ENCODE measurements around the gene COPB2. TPM values are rescaled to one million over a fixed set of nuclear protein-coding genes. Genes with fewer than 3 reads are reported as not detected.
A peak's percentile ranks its signal among the peaks of the same experiment; 100 is the strongest.
"Not testable (repeated sequence)": the region's sequence is repeated elsewhere in the genome, so short reads cannot be mapped to it uniquely, and the experiment has no call there.

Gene COPB2
- total RNA-seq, 3 donors from 2014 or later, result 105 to 129 (median 117) TPM

- H3K4me3 ChIP-seq, result peak within 1 kb of the TSS; percentile 90
- intact Hi-C loops (cut with DNase I, micrococcal nuclease), result no loop called here
- DNase-seq (peak; percentile 81 to 89 (median 85)), ATAC-seq (peak; percentile 98)
- H3K4me1 ChIP-seq (ENCODE audit: low read depth), result peaks cover 12% of the 10 kb centered on the region
- no peaks in the 10 kb centered on the region for H3K9me3 ChIP-seq
- H3K36me3 ChIP-seq (ENCODE audit: low read depth), result no peaks in the 10 kb centered on the region
- TF ChIP-seq CTCF (IDR thresholded peaks at IDR 0.05), result no peak
Observed at GRCh38 chr3:139343895-139344856, 45.3 kb downstream of the COPB2 start, which contains the start of gene MRPS22. Gene MRPS22, plus strand, starts transcription at chr3:139344020. Its CDS starts 7 bp downstream, at chr3:139344027.

DNA sequence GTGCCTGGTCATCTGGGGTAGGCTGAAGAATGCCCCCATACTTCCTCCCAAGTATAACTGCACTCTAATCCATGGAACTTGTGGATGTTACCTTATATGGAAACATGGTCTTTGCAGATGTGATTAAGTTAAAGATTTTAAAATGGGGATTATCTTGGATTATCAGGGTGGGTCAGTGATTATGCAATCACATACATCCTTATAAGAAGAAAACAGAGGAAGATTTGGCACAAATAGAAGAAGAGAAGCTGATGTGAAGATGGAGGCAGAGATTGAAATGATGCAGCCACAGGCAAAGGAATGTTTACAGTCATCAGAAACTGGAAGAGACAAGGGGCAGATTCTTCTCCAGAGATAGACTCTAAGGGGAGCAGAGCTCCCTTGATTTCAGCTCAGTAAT, 47.4 kb downstream of the COPB2 start:
- no peaks in the 10 kb centered on the region for H3K36me3 ChIP-seq (ENCODE audit: low read depth)
- ATAC-seq (no peak), DNase-seq (no peak)
- no peak overlapping the region for H3K4me3 ChIP-seq
- no peak for TF ChIP-seq CTCF (IDR thresholded peaks at IDR 0.05)
- H3K4me1 ChIP-seq (ENCODE audit: low read depth), result peaks cover 12% of the 10 kb centered on the region
- intact Hi-C loops (cut with DNase I, micrococcal nuclease), result no loop called here
- H3K9me3 ChIP-seq, result no peaks in the 10 kb centered on the region

DNA sequence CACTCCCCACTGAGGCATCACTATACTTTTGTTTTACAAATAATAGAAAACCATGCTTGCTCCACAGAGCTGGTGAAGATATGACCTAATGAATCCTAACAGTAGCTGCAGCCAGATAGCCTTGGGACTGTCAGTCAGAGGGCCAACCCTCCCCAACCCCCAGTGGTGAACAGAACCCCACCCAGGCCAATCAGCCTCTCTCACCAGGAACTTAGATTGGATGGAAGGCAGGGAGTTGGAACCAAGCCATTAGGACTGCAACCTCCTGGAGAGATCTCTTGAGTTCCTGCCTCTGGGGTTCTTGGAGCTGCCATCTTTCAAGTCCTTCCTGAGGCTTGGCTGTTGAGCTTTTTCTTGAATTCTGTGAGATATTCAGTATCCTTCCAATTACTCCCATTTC, 48.7 kb downstream of the COPB2 start:
- DNase-seq (peak in 1 of 3 donors; percentile 16), ATAC-seq (no peak)
- Histone ChIP-seq H3K4me1 (ENCODE audit: low read depth) (peaks cover 12% of the 10 kb centered on the region), H3K36me3 (ENCODE audit: low read depth) (no peaks in the 10 kb centered on the region), H3K4me3 (no peak overlapping the region), H3K9me3 (no peaks in the 10 kb centered on the region)
- no peak for TF ChIP-seq CTCF (IDR thresholded peaks at IDR 0.05)
- intact Hi-C loops (cut with DNase I, micrococcal nuclease), result no loop called here

DNA sequence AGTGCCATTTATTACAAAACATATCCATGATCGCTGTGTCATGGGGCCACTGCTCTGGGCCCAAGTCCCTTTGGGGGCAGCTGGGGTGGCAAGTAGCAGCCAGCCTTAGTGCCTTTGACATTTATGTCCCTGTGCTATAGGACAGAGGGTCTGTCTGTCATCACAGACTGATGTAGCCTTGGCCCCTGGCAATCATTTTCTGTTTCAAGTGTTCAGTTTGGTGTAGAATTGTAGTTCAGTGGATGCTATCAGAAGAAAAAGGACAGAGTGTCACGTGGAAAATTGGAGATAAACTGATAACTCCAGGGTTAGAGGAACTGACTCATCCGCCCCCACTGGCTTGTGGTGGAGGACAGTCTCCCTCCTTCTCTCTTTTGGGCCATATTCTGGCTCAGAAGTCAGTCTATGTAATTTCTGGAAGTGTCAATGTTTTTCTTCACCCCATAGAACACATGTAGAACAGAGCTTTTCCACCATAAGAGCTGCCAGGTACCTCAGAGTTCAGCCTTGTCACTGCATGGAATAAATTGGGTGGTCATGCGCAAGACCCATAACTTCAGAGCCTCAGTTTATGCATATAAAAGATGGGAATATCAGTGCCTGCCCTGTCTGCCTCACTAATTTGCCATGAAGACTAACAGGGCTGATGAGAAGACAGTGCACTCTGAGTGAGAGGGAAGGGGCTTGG, 50.1 kb downstream of the COPB2 start:
- H3K36me3 ChIP-seq (ENCODE audit: low read depth), result no peaks in the 10 kb centered on the region
- no peaks in the 10 kb centered on the region for H3K4me1 ChIP-seq (ENCODE audit: low read depth)
- no peak for TF ChIP-seq CTCF (IDR thresholded peaks at IDR 0.05)
- intact Hi-C loops (cut with DNase I, micrococcal nuclease), result no loop called here
- no peak for ATAC-seq
- no peaks in the 10 kb centered on the region for H3K9me3 ChIP-seq
- no peak for DNase-seq
- H3K4me3 ChIP-seq, result no peak overlapping the region

GRCh38 chr3:139338405-139338804, 51.0 kb downstream of the COPB2 start:
- Histone ChIP-seq H3K4me3 (no peak overlapping the region), H3K4me1 (ENCODE audit: low read depth) (no peaks in the 10 kb centered on the region), H3K36me3 (ENCODE audit: low read depth) (no peaks in the 10 kb centered on the region), H3K9me3 (no peaks in the 10 kb centered on the region)
- TF ChIP-seq CTCF (IDR thresholded peaks at IDR 0.05), result no peak
- intact Hi-C loops (cut with DNase I, micrococcal nuclease), result no loop called here
- DNase-seq, result no peak
- no peak for ATAC-seq

DNA sequence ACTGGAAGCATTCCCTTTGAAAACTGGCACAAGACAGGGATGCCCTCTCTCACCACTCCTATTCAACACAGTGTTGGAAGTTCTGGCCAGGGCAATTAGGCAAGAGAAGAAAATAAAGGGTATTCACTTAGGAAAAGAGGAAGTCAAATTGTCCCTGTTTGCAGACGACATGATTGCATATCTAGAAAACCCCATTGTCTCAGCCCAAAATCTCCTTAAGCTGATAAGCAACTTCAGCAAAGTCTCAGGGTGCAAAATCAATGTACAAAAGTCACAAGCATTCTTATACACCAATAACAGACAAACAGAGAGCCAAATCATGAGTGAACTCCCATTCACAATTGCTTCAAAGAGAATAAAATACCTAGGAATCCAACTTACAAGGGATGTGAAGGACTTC, 54.8 kb downstream of the COPB2 start:
- not testable (repeated sequence) for DNase-seq

More for the DNA sequence above, 54.8 kb downstream of the COPB2 start:
- H3K9me3 ChIP-seq; H3K4me1 ChIP-seq (ENCODE audit: low read depth); H3K36me3 ChIP-seq (ENCODE audit: low read depth); H3K4me3 ChIP-seq; ATAC-seq: not testable (repeated sequence)
- intact Hi-C loops (cut with DNase I, micrococcal nuclease), result loop anchor here in 1 of 2 donors (5.0 kb wide), 1 partner anchor 222 kb away; no protein-coding TSS in a partner anchor

All from mucosa of descending colon (tissue), 3 donors.